Spleen (tissue), 11 donors: ENCODE results near the gene SORBS2. TPM values are rescaled to one million over a fixed set of nuclear protein-coding genes. Genes with fewer than 3 reads are reported as not detected.

Source experiments
- DNase-seq: peaks from one replicate; pipeline ENCODE4 v3.0.0-alpha.2; 2020
- H3K27ac ChIP-seq, 8 donors: fragments of 200-600 bp; sonication (generic) in 7 of 8; 1 replicate in 4 of 8; 2 replicates in 4 of 8; pipeline versions ENCODE4 v1.5.0 to v1.8.0; 2016 to 2021; ENCODE audit warnings: inconsistent platforms in 4 of 8, mild to moderate bottlenecking in 4 of 8, moderate library complexity in 1 of 8
- H3K27me3 ChIP-seq, 7 donors: fragments of 200-600 bp; sonication (generic) in 6 of 7; replicated peaks in 1 of 7; 1 replicate in 4 of 7; 2 replicates in 3 of 7; pipeline versions ENCODE4 v1.5.0 to v1.8.0; 2016 to 2021; ENCODE audit warnings: inconsistent platforms in 3 of 7, mild to moderate bottlenecking in 1 of 7
- H3K36me3 ChIP-seq, 6 donors: fragments of 200-600 bp; sonication (generic) in 5 of 6; 1 replicate in 4 of 6; 2 replicates in 2 of 6; pipeline versions ENCODE4 v1.5.0 to v1.8.0; 2016 to 2021; ENCODE audit warnings: inconsistent platforms in 2 of 6
- H3K4me1 ChIP-seq, 6 donors: fragments of 200-600 bp; sonication (generic) in 5 of 6; 1 replicate in 3 of 6; 2 replicates in 3 of 6; pipeline versions ENCODE4 v1.5.0 to v1.8.0; 2016 to 2021; ENCODE audit warnings: inconsistent platforms in 3 of 6
- H3K4me3 ChIP-seq, 8 donors: fragments of 200-600 bp; sonication (generic) in 7 of 8; 1 replicate in 4 of 8; 2 replicates in 4 of 8; pipeline versions ENCODE4 v1.5.0 to v1.8.0; 2016 to 2021; ENCODE audit warnings: inconsistent platforms in 4 of 8, mild to moderate bottlenecking in 4 of 8, moderate library complexity in 2 of 8
- H3K9me3 ChIP-seq, 8 donors: fragments of 200-600 bp; sonication (generic) in 7 of 8; 1 replicate in 4 of 8; 2 replicates in 4 of 8; pipeline versions ENCODE4 v1.5.0 to v1.8.0; 2016 to 2021; ENCODE audit warnings: inconsistent platforms in 4 of 8
- CTCF ChIP-seq, 11 experiments: fragments of 200-600 bp in 7 of 11; fragments of 450-650 bp in 4 of 11; sonication (generic) in 4 of 11; IDR thresholded peaks in 8 of 11; conservative IDR thresholded peaks in 3 of 11; 1 replicate in 7 of 11; 2 replicates in 4 of 11; pipeline versions ENCODE4 v1.4.0 to v1.8.0; 2016 to 2021; ENCODE audit warnings: antibody characterized with exemption in 11 of 11, inconsistent platforms in 4 of 11, mild to moderate bottlenecking in 1 of 11
- POLR2A ChIP-seq, 3 donors: fragments of 450-650 bp; IDR thresholded peaks; one replicate each; pipeline ENCODE4 v1.5.1; 2017; ENCODE audit warnings: antibody characterized with exemption in 3 of 3, mild to moderate bottlenecking in 1 of 3
- POLR2AphosphoS5 ChIP-seq, 3 donors: sonication (generic); formaldehyde crosslinking; IDR thresholded peaks; one replicate each; pipeline ENCODE4 v1.5.1; 2017; ENCODE audit warnings: antibody characterized with exemption in 3 of 3
- WGBS, 5 donors: extraction: QIAGEN DNeasy Blood & Tissue Kit in 3 of 5; methylation state at CpG; one replicate each; pipeline versions ENCODE4 v1.1.5 to v1.1.7; 2013 to 2018; 5-methylcytosine and 5-hydroxymethylcytosine counted together
- intact Hi-C: fragments of 100-400 bp; cut with DNase I; formaldehyde crosslinking; loops from one replicate; pipeline ENCODE4 v1.15.0; 2023; ENCODE audit warnings: low total_unique reads
- polyA plus RNA-seq, 3 donors: library from polyadenylated mRNA; stranded (reverse); fragments of 200-250 nt; gene quantifications; one replicate each; pipeline ENCODE4 v1.2.1, GENCODE V29; 2013
- total RNA-seq, 7 donors: library from RNA; depleted of rRNA in 3 of 7; stranded (reverse); fragments of >200 nt in 3 of 7; fragmentation: NEBNext Ultra II Directional in 4 of 7; extraction: Animal tissue kit (Norgen Biotek cat#: 25700) in 4 of 7; gene quantifications; one replicate each; pipeline versions ENCODE4 v1.1.0 to v1.2.1, GENCODE V29; 2016 to 2021
- donor health status: healthy with polysubstance abuse.
- donor health status: DM: no; HTN: no; CAD: no; lungs with moderate emphysema.
- donor health status: DM: no; HTN: no; CAD: no.
- donor health status: Bipolar disorder and iron deficiency.
- donor health status: healthy.
- donor health status: DM: no; HTN: no; CAD: no.
- donor health status: DM: yes; HTN: yes; CAD: no.

The SORBS2 gene
- total and polyA plus RNA-seq, 10 donors, result 5.9 to 128 (median 84.8) TPM

GRCh38 chr4:185587427-185588161, 224.4 kb downstream of the SORBS2 start:
- H3K9me3 ChIP-seq, result no peaks in the 10 kb centered on the region
- intact Hi-C loops, result no loop called here
- H3K36me3 ChIP-seq, result peaks cover 0 to 9% (median 0%) of the 10 kb centered on the region in 6 donors
- peaks cover 0 to 36% (median 0%) of the 10 kb centered on the region in 7 donors for H3K27me3 ChIP-seq
- H3K27ac ChIP-seq, result peak overlapping the region in 2 of 8 donors; percentile 33 to 73
- H3K4me3 ChIP-seq, result peak overlapping the region in 3 of 8 donors; percentile 5 to 48 (median 24)
- 29 to 43% (median 38%) methylated on average over 32 of the region's 32 CpGs for WGBS, 5 donors
- DNase-seq, result peak; percentile 83
- TF ChIP-seq POLR2A (IDR thresholded peaks at IDR 0.05) (no peak), CTCF (IDR thresholded peaks at IDR 0.05 in 8 of 11, conservative IDR thresholded peaks at IDR 0.05 in 3 of 11) (no peak), POLR2AphosphoS5 (IDR thresholded peaks at IDR 0.05) (peak; percentile 50 to 61 (median 57))
- peaks cover 0 to 10% (median 4%) of the 10 kb centered on the region in 6 donors for H3K4me1 ChIP-seq

DNA sequence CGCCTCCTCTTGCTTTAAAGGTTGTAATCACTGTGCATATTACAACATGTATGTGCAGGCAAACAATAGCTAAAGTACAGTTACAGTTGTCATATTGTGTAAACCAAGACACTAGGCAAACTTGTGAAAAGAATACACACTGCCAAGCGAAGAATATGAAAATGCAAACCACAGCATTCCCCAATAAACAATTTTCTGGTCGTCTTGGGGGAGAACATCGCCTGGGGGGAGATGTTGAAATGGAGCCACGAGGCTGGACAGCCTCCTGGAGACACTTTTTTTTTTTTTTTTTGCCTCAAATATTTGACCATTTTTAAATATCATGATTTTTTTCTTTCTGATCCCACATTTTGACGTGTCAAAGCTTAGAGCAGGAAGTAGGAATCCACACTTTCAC, 225.0 kb downstream of the SORBS2 start:
- H3K27ac ChIP-seq, result no peak overlapping the region
- TF ChIP-seq CTCF (IDR thresholded peaks at IDR 0.05 in 8 of 11, conservative IDR thresholded peaks at IDR 0.05 in 3 of 11) (no peak), POLR2A (IDR thresholded peaks at IDR 0.05) (no peak), POLR2AphosphoS5 (IDR thresholded peaks at IDR 0.05) (no peak)
- peaks cover 0 to 36% (median 0%) of the 10 kb centered on the region in 7 donors for H3K27me3 ChIP-seq
- H3K4me1 ChIP-seq, result peaks cover 0 to 10% (median 4%) of the 10 kb centered on the region in 6 donors
- WGBS, 5 donors, result 45 to 60% (median 52%) methylated on average over 6 of the region's 6 CpGs
- no peaks in the 10 kb centered on the region for H3K9me3 ChIP-seq
- peak overlapping the region in 3 of 8 donors; percentile 5 to 48 (median 24) for H3K4me3 ChIP-seq
- no peak for DNase-seq
- intact Hi-C loops, result no loop called here
- peaks cover 0 to 9% (median 0%) of the 10 kb centered on the region in 6 donors for H3K36me3 ChIP-seq

DNA sequence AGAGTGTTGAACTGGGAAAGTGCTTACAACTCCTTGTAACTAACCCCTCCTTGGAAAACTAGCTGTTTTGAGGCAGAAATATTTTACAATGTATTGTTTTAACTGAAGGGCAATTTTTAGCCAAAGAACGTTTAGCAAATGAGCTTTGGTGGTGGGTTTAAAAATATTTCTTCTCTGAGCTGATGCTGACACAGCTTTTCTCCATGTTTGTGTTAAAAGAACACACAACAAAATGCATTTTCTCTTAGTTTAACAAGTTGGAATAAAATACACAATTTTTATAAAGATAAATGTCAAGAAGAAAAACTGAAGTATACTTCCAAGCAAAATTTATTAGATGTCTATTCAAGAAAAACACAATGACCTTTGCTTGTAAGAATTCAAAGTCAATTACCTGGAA, 226.8 kb downstream of the SORBS2 start:
- no peak for DNase-seq
- Histone ChIP-seq H3K27me3 (peaks cover 0 to 36% (median 0%) of the 10 kb centered on the region in 7 donors), H3K4me3 (no peak overlapping the region), H3K27ac (no peak overlapping the region), H3K36me3 (peaks cover 0 to 9% (median 0%) of the 10 kb centered on the region in 6 donors), H3K9me3 (no peaks in the 10 kb centered on the region), H3K4me1 (peaks cover 0 to 10% (median 0%) of the 10 kb centered on the region in 6 donors)
- 55 to 73% (median 69%) methylated on average over 1 of the region's 1 CpG for WGBS, 5 donors
- TF ChIP-seq CTCF (IDR thresholded peaks at IDR 0.05 in 8 of 11, conservative IDR thresholded peaks at IDR 0.05 in 3 of 11), result no peak
- TF ChIP-seq POLR2AphosphoS5 (IDR thresholded peaks at IDR 0.05), result no peak
- no peak for TF ChIP-seq POLR2A (IDR thresholded peaks at IDR 0.05)
- intact Hi-C loops, result no loop called here

DNA sequence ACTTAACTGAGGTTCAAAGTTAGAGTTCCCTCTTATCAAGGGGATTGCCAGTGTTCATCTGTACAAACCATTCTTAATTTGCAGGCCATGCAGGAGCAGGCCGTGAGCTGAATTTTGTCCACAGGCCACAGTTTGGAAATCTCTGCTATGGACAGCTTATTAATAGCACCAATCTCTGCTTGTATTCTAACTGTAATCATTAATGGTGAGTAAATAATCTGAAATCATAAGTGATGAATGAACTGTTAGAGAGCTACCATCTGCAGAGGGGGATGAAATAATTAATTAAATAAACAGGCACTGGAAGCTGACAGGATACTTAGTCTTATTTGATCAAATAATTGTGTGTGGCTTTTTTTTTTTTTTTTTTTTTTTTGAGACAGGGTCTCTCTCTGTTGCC, 228.2 kb downstream of the SORBS2 start:
- H3K4me3 ChIP-seq, result no peak overlapping the region
- no peak for DNase-seq
- peaks cover 0 to 10% (median 0%) of the 10 kb centered on the region in 6 donors for H3K4me1 ChIP-seq
- H3K9me3 ChIP-seq, result no peaks in the 10 kb centered on the region
- H3K27me3 ChIP-seq, result peaks cover 0 to 28% (median 0%) of the 10 kb centered on the region in 7 donors
- no peak for TF ChIP-seq POLR2A (IDR thresholded peaks at IDR 0.05)
- TF ChIP-seq POLR2AphosphoS5 (IDR thresholded peaks at IDR 0.05), result no peak
- TF ChIP-seq CTCF (IDR thresholded peaks at IDR 0.05 in 8 of 11, conservative IDR thresholded peaks at IDR 0.05 in 3 of 11), result no peak
- intact Hi-C loops, result no loop called here
- 92 to 98% (median 95%) methylated on average over 1 of the region's 1 CpG for WGBS, 5 donors
- no peak overlapping the region for H3K27ac ChIP-seq
- peaks cover 0 to 9% (median 0%) of the 10 kb centered on the region in 6 donors for H3K36me3 ChIP-seq
